ENCODE results near the gene AK4. TPM values are rescaled to one million over a fixed set of nuclear protein-coding genes. Genes with fewer than 3 reads are reported as not detected.

AK4 gene
- polyA plus RNA-seq, 1 donor (not counting 4 experiments of a cell fraction or from before 2014, with no cell fraction given): 90.0 TPM

DNA sequence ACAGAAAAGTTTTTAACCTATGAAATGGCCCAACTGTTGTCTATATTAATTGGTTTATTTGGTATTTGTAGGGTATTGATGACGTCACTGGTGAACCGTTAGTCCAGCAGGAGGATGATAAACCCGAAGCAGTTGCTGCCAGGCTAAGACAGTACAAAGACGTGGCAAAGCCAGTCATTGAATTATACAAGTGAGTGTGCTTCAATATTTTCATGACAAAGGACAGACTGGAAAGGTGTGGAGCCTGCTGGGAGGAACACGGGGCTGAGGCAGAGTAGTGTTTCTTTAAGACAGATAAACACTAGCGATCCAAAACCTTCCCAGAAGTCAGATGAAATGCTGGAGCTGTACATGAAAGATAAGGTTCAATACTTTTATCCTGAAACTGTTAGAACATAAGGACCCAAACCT, 76.7 kb downstream of the AK4 start:
- Histone ChIP-seq H3K9me1 (ENCODE audit: control insufficient read depth, extremely low read depth, insufficient read depth, low read length) (no peaks in the 10 kb centered on the region), H3K36me3 (ENCODE audit: control insufficient read depth in 2 of 2, extremely low read depth in 1 of 2, insufficient read depth in 2 of 2, low read length in 2 of 2) (peaks cover 3 to 7% of the 10 kb centered on the region in 2 experiments), H2AFZ (ENCODE audit: control insufficient read depth, low read length) (no peak overlapping the region), H3K4me3 (ENCODE audit: control insufficient read depth in 2 of 3, extremely low read depth in 1 of 3, insufficient read depth in 2 of 3, low read depth in 1 of 3, low read length in 3 of 3) (no peak overlapping the region), H3K27me3 (ENCODE audit: control insufficient read depth, extremely low read depth, insufficient read depth, low read length) (no peaks in the 10 kb centered on the region), H3K9me3 (ENCODE audit: control insufficient read depth, low read depth, low read length) (no peaks in the 10 kb centered on the region), H3K4me2 (ENCODE audit: control insufficient read depth, extremely low read depth, insufficient read depth, low read depth, low read length) (no peak overlapping the region), H3K4me1 (ENCODE audit: control insufficient read depth, extremely low read depth, insufficient read depth, low read length) (no peaks in the 10 kb centered on the region), H3K79me2 (ENCODE audit: control insufficient read depth, insufficient read depth, low read length) (no peaks in the 10 kb centered on the region), H4K20me1 (ENCODE audit: control insufficient read depth, extremely low read depth, insufficient read depth, low read length) (no peaks in the 10 kb centered on the region), H3K27ac (ENCODE audit: control insufficient read depth, insufficient read depth, low read length) (no peak overlapping the region), H3K9ac (ENCODE audit: control insufficient read depth, extremely low read depth, insufficient read depth, low read length) (no peak overlapping the region)
- DNase-seq (ENCODE audit: low read depth, low spot score) (no peak), FAIRE-seq (no peak)
- TF ChIP-seq, protein P1, sequence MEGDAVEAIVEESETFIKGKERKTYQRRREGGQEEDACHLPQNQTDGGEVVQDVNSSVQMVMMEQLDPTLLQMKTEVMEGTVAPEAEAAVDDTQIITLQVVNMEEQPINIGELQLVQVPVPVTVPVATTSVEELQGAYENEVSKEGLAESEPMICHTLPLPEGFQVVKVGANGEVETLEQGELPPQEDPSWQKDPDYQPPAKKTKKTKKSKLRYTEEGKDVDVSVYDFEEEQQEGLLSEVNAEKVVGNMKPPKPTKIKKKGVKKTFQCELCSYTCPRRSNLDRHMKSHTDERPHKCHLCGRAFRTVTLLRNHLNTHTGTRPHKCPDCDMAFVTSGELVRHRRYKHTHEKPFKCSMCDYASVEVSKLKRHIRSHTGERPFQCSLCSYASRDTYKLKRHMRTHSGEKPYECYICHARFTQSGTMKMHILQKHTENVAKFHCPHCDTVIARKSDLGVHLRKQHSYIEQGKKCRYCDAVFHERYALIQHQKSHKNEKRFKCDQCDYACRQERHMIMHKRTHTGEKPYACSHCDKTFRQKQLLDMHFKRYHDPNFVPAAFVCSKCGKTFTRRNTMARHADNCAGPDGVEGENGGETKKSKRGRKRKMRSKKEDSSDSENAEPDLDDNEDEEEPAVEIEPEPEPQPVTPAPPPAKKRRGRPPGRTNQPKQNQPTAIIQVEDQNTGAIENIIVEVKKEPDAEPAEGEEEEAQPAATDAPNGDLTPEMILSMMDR (optimal IDR thresholded peaks at IDR 0.05 in 1 of 3, IDR thresholded peaks at IDR 0.05 in 1 of 3, conservative IDR thresholded peaks at IDR 0.05 in 1 of 3; ENCODE audit: extremely low read depth in 1 of 3, insufficient read depth in 2 of 3, low read length in 3 of 3): no peak
- TF ChIP-seq EZH2 (IDR thresholded peaks at IDR 0.05; ENCODE audit: low read length): no peak
- dilution Hi-C loops (cut with MboI; ENCODE audit: extremely low pct_ligation_motif_present, low sequenced_read_pairs): no loop called here

DNA sequence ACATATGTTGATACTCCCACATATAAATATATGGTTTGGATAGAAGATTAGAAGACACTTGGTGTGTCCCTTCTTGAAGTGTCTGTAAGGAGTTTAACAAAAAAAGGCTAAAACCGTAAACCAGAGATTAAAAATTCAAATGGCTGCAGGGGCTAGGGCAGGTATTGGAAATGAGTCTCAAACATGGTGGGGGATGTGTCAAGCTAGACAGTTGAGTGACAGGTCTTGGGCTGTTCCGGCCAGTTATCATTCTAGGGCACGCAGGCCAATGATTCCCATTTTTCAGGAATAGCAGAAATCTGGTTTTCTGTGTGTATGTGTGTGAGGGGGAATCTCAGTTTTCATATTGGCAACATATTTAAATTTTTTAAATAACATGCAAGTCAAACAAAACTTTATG, 77.2 kb downstream of the AK4 start:
- Histone ChIP-seq H2AFZ (ENCODE audit: control insufficient read depth, low read length) (no peak overlapping the region), H3K4me1 (ENCODE audit: control insufficient read depth, extremely low read depth, insufficient read depth, low read length) (no peaks in the 10 kb centered on the region), H3K9me3 (ENCODE audit: control insufficient read depth, low read depth, low read length) (no peaks in the 10 kb centered on the region), H3K9me1 (ENCODE audit: control insufficient read depth, extremely low read depth, insufficient read depth, low read length) (no peaks in the 10 kb centered on the region), H3K4me2 (ENCODE audit: control insufficient read depth, extremely low read depth, insufficient read depth, low read depth, low read length) (no peak overlapping the region), H4K20me1 (ENCODE audit: control insufficient read depth, extremely low read depth, insufficient read depth, low read length) (no peaks in the 10 kb centered on the region), H3K4me3 (ENCODE audit: control insufficient read depth in 2 of 3, extremely low read depth in 1 of 3, insufficient read depth in 2 of 3, low read depth in 1 of 3, low read length in 3 of 3) (no peak overlapping the region), H3K27me3 (ENCODE audit: control insufficient read depth, extremely low read depth, insufficient read depth, low read length) (no peaks in the 10 kb centered on the region), H3K27ac (ENCODE audit: control insufficient read depth, insufficient read depth, low read length) (no peak overlapping the region), H3K9ac (ENCODE audit: control insufficient read depth, extremely low read depth, insufficient read depth, low read length) (no peak overlapping the region), H3K79me2 (ENCODE audit: control insufficient read depth, insufficient read depth, low read length) (no peaks in the 10 kb centered on the region), H3K36me3 (ENCODE audit: control insufficient read depth in 2 of 2, extremely low read depth in 1 of 2, insufficient read depth in 2 of 2, low read length in 2 of 2) (peaks cover 3 to 7% of the 10 kb centered on the region in 2 experiments)
- dilution Hi-C loops (cut with MboI; ENCODE audit: extremely low pct_ligation_motif_present, low sequenced_read_pairs): no loop called here
- FAIRE-seq (no peak), DNase-seq (ENCODE audit: low read depth, low spot score) (no peak)
- TF ChIP-seq EZH2 (IDR thresholded peaks at IDR 0.05; ENCODE audit: low read length): no peak
- TF ChIP-seq, protein P1 (optimal IDR thresholded peaks at IDR 0.05 in 1 of 3, IDR thresholded peaks at IDR 0.05 in 1 of 3, conservative IDR thresholded peaks at IDR 0.05 in 1 of 3; ENCODE audit: extremely low read depth in 1 of 3, insufficient read depth in 2 of 3, low read length in 3 of 3): no peak

Data from keratinocyte (primary cell).